Measurements from ENCODE around the gene DTWD2.

GRCh38 chr5:118789366-118789765, 199.0 kb downstream of the DTWD2 start:
- no peak for TF ChIP-seq CTCF (IDR thresholded peaks at IDR 0.05; ENCODE audit: poor library complexity, severe bottlenecking)
- TF ChIP-seq RAD21 (conservative IDR thresholded peaks at IDR 0.05) = peak; percentile 47
- TF ChIP-seq TAF1 (IDR thresholded peaks at IDR 0.05; ENCODE audit: low read depth) = no peak

All from neural cell (in vitro differentiated cells).